Measurements from ENCODE around the gene ERCC6L.
"Not testable (repeated sequence)": the region's sequence is repeated elsewhere in the genome, so short reads cannot be mapped to it uniquely, and the experiment has no call there.

ERCC6L gene

DNA sequence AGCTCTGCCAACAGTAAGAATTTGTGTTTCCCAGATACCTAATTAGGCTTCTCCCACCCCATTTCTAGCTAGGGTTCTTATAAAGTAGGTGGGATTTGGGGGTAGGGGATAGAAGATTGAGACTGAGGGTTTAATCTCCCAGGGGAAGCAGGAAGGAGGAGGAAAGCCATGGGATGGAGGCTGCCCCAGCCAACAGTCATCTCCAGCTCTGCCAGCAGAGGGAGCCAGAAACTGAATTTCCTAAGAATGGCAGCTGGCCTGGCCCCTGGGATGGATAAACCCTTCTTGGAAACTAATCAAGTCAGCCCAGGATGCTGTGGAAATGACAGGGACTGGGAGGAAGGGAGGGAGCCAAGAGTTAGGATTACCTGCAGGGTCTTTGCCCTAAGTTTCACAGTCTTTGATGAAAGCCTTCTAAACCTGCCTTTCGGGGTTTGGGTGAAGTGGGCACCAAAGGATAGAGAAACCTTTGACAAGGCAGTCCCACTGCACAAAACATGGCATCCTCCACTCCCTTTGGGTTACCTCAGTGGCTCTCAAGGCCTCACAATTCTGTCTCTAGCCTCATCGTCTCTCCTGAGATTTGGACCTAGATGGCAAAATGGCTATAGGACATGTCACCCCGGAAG is 6.7 kb upstream of the ERCC6L start:
- DNase-seq (ENCODE audit: low read depth): peak; percentile 39

GRCh38 chrX:72243472-72243871 is 4.6 kb upstream of the ERCC6L start:
- DNase-seq (ENCODE audit: low read depth): no peak

- DNase-seq (ENCODE audit: low read depth): no peak
These were observed 2.1 kb upstream of the ERCC6L start for GRCh38 chrX:72240976-72241375.

DNA sequence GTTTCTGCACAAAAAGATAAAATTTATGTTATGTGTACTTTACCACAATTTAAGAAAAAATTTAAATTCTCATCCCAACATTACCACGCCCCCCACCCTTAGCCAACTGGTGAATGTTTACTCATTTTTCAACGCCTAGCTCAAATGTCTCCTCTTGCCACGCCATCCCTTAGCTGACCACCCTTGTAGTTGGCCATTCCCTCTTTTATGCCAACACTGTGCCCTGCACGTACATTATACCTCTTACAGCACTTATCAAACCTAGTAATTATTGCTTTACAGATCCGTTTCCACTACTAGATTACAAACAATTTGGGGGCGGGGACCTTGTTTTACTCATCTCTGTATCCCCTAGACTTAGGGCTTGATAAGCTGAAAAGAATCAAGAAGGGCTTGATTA is 644 bp downstream of the ERCC6L start:
- DNase-seq (ENCODE audit: low read depth): no peak

GRCh38 chrX:72236841-72237240 is 2.0 kb downstream of the ERCC6L start:
- DNase-seq (ENCODE audit: low read depth): no peak

DNA sequence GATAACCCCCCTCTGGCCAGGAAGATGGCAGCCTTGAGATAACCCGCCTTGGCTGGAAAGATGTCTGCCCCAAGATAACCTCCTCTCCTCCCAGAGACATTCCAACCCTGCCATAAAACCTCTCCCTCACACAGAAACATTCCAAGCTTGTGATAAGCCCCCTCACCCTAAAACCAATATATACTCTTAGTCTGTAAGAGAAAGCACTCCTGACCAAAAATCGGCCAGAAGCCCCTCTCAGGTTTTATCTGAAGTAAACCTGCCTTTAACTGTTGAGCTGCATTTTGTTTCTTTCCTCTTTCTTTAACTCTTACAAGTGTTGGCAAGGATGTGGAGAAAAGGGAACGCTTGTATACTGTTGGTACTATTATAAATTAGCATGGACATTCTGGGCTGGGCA is 8.5 kb downstream of the ERCC6L start:
- DNase-seq (ENCODE audit: low read depth): no peak

DNA sequence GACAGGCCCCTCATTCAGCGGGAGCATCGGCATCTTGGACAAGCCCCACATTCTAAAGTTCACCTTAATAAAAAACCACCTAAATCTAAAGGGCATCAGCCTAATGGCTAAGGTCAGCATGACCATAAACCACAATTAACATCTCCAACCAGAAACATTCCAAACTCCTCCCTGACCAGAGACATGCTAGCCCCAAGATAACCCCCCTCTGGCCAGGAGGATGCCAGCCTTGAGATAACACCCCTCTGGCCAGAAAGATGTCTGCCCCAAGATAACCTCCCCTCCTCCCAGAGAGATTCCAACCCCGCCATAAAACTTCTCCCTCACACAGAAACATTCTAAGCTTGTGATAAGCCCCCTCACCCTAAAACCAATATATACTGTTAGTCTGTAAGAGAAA is 18.5 kb downstream of the ERCC6L start:
- DNase-seq (ENCODE audit: low read depth): not testable (repeated sequence)

- DNase-seq (ENCODE audit: low read depth): no peak
These were observed 21.9 kb downstream of the ERCC6L start for GRCh38 chrX:72216973-72217372.

DNA sequence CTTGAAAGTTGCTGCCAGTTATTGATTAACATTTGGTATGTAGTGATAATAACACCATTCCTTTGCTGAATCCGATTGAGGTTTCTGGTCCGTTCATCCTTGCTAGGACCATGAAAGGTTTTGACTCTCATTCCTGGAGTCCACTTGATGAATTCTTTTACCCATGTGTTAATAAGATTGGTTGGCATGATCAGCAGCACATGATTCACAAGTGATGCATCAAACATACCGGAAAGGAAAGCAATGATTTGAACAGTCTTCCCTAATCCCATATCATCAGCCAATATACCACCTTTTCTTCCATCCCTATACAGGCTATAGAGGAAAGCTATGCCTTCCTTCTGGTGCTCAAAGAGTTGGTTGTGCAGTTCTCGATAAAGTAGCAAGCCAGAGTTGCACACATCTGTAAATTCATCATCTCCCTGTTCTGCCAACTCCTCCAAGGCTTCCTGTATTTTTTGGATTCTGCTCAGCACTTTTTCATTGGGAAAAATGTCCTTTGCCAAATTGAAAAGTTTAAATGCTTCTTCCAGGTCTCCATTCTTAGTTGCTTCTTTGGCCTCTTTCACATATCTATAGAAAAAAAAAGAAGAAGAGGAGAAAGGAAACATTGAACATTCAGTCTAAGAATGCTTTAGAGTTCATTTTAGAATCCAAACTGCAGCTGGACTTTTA is 30.6 kb downstream of the ERCC6L start:
- no peak for DNase-seq (ENCODE audit: low read depth)

GRCh38 chrX:72207366-72207765 is 31.5 kb downstream of the ERCC6L start:
- no peak for DNase-seq (ENCODE audit: low read depth)

DNA sequence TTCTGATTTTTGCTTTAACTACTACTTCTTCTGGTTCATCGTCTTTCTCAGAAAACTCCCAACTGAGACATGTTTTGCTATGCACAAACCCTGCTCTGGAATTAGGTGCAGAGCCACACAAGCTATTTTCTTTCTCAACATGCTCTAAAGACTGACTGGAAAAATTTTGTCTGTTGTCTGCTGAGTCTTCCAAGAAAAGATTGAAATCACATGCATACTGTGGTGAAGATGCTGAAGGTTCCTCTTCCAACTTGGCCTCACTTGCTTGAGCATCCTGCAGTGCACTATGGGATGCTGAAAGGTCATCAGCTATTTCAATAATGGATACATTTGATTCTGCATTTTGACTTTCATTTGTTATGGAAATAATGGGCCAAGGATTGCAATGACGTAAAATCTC is 33.1 kb downstream of the ERCC6L start:
- no peak for DNase-seq (ENCODE audit: low read depth)

DNA sequence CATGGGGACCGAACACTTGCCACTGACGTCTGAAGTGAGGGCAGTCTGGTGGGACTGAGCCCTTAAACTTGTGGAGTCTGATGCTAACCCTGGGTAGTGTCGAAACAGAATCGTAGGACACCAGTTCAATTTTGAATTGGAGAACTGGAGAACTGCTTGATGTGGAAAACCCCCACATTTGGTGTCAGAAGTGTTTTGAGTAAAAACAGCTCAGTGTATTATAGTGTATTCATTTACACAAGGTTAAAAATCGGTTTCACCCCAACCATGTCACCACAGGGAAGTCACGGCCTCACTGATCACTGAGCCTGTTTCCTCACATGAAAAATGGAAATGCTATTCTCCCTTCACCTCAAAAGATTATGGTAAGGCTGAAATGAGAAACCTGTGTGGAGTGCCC is 35.4 kb downstream of the ERCC6L start:
- no peak for DNase-seq (ENCODE audit: low read depth)

DNA sequence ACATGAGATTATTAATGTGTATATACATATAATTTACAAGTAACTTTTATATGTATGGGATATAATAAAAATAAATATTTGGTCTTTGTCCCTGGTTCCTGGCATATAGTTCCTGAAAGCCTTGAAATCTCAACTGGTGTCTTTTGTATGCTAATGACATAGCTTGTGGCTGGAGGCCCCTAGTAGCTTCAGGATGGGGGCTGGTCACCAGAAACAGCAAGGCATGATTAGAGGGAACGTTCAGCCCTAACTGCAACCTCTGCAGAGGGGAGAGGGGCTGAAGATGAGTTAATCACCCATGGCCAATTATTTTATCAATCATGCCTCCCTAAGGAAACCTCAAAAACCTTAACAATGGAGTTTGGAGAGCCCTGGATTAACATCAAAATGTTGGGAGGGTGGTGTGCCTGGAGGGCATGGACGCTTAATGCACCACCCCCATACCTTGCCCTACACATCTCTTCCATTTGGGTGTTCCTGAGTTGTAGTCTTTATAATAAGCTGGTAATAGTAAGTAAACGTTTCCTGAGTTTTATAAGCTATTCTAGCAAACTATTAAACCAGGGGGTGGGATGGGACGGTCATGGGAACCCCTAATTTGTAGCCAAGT is 35.9 kb downstream of the ERCC6L start:
- no peak for DNase-seq (ENCODE audit: low read depth)

DNA sequence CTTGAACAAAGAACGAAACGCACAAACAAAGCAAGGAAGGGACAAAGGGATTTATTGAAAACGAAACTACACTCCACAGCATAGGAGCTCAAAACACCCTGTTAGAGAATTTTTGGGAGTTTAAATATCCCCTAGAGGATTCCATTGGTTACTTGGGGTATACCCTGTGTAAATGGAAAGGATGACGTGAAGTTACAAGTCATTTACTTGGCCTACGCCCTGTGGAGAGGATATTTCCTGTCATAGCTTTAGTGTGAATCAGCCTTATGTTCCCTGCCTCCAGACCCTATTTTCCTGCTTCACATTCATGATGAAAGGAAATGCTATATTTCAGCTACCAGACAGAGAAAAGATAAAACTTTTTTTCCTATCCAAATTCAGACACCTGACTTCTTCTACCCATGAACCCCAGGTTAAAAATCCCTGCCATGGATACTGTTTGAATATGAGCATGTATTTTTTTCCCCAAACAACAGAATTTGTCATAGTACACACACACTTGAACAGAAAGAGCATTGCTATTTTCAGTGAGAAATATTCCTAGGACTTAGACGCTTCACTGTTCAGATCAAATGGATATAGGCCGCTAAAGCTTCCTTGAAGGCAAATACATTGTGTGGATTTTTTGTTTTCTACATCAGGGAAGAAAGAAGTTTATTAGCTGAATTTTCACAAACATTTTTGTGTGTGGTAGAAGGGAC is 36.8 kb downstream of the ERCC6L start:
- peak; percentile 32 for DNase-seq (ENCODE audit: low read depth)

DNA sequence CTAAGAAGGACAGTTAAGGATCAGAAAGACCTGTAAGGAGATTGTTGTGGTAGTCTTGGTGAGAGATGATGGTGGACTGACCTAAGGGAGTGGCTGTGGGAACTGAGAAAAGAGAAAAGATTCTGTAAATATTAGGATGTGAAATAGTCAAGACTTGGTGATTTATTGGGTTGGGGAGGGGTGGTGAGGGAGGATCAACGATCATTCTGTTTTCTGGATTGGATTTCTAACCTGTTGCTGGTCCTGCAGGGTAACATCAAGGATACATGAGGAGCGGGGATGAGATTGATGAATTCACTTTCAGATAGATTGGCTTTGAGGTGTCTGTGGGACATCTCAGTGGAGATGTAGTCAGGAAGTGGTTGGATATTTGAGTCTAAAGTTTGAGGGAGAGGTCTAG is 55.9 kb downstream of the ERCC6L start:
- no peak for DNase-seq (ENCODE audit: low read depth)

DNA sequence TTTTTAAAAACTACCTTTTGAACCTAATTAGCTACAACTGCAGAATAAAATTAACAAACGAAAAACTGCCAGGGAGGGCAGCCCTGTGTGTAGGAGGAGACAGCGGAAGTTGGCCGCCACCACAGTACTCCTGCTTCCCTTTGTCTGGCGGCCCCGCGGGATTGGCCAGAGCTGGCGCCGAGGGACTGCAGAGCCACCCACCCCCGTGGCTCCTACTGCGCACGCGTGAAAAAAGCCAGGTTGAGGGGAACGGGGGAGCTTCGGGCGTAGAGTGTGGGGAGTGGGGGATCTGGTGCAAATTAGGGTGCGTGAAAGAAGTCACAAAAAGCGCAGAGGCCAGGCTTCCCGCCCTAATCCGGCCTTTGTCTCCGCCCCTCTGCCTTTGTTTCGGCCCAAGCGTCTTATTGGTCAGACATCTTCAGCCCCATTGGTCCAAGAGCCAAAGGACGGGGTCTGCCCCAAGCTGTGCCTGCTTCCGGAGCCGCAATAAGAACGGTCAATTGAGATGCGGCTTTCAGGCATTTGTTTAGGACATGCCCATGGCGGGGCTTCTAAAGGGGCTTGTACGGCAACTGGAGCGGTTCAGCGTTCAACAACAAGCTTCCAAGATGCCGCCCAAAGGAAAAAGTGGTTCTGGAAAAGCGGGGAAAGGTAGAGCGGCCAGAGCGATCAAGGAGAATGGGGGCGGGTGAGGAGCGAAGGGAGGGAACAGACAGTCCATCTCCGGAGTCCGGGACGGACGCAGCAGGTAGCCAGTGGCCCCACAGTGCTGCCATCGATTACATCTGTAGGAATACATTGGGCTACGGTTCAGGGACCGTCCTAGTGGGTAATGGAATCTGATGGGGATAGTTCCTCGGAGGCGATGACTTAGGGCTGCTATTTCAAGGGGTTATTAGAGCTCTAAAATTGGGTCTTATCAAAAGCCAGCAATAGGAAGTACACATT is 57.4 kb downstream of the ERCC6L start, which contains the start of gene PIN4:
TSS of gene PIN4 (plus strand) at position 580 of the 948 bp plus-strand sequence. CDS start at position 609, 29 bp downstream.
- DNase-seq (ENCODE audit: low read depth): peak; percentile 95

DNA sequence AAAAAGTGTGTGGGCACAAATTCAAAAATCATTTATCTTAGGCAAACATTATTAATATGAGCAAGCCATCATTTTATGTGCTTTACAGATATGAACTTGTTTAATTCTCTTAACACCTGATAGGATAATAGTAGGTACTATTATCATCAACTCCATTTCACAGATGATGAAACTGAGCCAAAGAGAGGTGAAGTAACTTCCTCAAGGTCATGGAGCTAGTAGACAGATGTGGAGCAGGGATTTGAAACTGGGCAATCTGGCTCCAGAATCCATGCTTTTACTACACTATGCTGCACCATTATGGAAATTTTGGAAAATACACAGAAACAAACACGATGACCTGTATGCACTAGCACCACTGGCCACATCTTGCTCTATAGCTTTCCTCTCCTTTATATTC is 58.3 kb downstream of the ERCC6L start:
- no peak for DNase-seq (ENCODE audit: low read depth)

GRCh38 chrX:72176981-72177380 is 61.8 kb downstream of the ERCC6L start:
- no peak for DNase-seq (ENCODE audit: low read depth)

GRCh38 chrX:72176289-72176688 is 62.5 kb downstream of the ERCC6L start:
- DNase-seq (ENCODE audit: low read depth): not testable (repeated sequence)

DNA sequence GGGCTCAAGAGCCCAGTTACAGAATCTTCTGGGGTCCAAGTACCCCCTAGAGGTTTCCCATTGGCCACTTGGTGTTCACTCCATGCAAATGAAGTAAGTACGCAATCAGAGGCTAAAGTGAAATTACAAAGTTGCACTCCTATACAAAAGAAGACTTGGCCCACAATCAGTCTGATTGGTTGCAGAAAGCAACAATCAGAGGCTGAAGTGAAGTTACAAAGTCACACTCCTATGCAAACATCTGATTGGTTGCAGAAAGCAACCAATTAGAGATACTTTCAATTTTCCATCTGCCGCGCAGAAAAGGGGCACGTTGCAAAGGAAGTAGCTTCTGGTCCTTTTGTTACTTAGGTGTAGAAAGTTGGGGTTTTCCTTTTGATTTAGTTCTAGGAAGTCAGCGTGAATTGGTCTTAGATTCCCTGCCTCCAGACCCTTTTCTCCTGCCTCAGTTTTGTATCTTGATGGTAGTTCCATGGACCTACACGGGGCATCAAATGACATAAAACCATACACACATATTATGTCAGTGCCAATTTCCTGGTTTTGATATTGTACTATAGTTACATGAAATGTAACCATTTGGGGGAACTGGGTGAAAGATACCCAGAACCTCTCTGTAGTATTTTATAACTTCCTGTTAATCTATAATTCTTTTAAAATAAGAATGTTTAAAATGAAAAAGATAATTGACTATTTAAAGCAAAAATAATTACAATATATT is 69.7 kb downstream of the ERCC6L start:
- no peak for DNase-seq (ENCODE audit: low read depth)

GRCh38 chrX:72165551-72165950 is 73.3 kb downstream of the ERCC6L start:
- DNase-seq (ENCODE audit: low read depth): no peak

Data from fibroblast of the conjunctiva (primary cell).